Ureter (tissue), 1 donor: ENCODE data around the gene GSTO1. TPM values are rescaled to one million over a fixed set of nuclear protein-coding genes. Genes with fewer than 3 reads are reported as not detected.

ENCODE experiments used
- DNase-seq: peaks from one replicate; pipeline ENCODE4 v3.0.0-alpha.2; 2020; ENCODE audit warnings: low spot score
- total RNA-seq: library from RNA; stranded (reverse); gene quantifications from one replicate; pipeline ENCODE4 v1.2.4, GENCODE V29; 2023
- donor health status: DM: yes; HTN: yes; CAD: no.

The GSTO1 gene
- total RNA-seq, 1 donor from 2014 or later, result 79.4 TPM

GRCh38 chr10:104250371-104250770, 4.3 kb upstream of the GSTO1 start:
- DNase-seq, result no peak

- no peak for DNase-seq
Measured at GRCh38 chr10:104251443-104251842, 3.2 kb upstream of the GSTO1 start.

- no peak for DNase-seq
Measured at GRCh38 chr10:104252368-104252767, 2.3 kb upstream of the GSTO1 start.

- DNase-seq, result no peak
Measured at GRCh38 chr10:104253106-104253505, 1.6 kb upstream of the GSTO1 start.

GRCh38 chr10:104253606-104254410, 884 bp upstream of the GSTO1 start:
- no peak for DNase-seq

- no peak for DNase-seq
Measured at GRCh38 chr10:104255311-104255981, 754 bp downstream of the GSTO1 start.

GRCh38 chr10:104256335-104256961, 1.8 kb downstream of the GSTO1 start:
- DNase-seq, result no peak

- DNase-seq, result no peak
Measured at GRCh38 chr10:104257235-104257634, 2.5 kb downstream of the GSTO1 start.

GRCh38 chr10:104258209-104258608, 3.5 kb downstream of the GSTO1 start:
- no peak for DNase-seq

GRCh38 chr10:104259456-104259855, 4.8 kb downstream of the GSTO1 start:
- no peak for DNase-seq

GRCh38 chr10:104259999-104260774, 5.5 kb downstream of the GSTO1 start:
- DNase-seq, result no peak

GRCh38 chr10:104260775-104261115, 6.1 kb downstream of the GSTO1 start:
- no peak for DNase-seq

GRCh38 chr10:104262055-104262454, 7.4 kb downstream of the GSTO1 start:
- no peak for DNase-seq

- no peak for DNase-seq
Measured at GRCh38 chr10:104264783-104265182, 10.1 kb downstream of the GSTO1 start.

- DNase-seq, result no peak
Measured at GRCh38 chr10:104267721-104268404, 13.2 kb downstream of the GSTO1 start.

GRCh38 chr10:104268405-104268712, 13.7 kb downstream of the GSTO1 start:
- no peak for DNase-seq

- DNase-seq, result peak; percentile 99
Measured at GRCh38 chr10:104268713-104269645, 14.3 kb downstream of the GSTO1 start, which contains the start of gene GSTO2. Gene GSTO2 (plus strand): TSS chr10:104269184. CDS start chr10:104274916, 5,732 bp downstream.

- no peak for DNase-seq
Measured at GRCh38 chr10:104273286-104273685, 18.6 kb downstream of the GSTO1 start.

GRCh38 chr10:104273899-104274575, 19.3 kb downstream of the GSTO1 start:
- DNase-seq, result no peak
